ENCODE data around the gene FRMD1.

Gene FRMD1

GRCh38 chr6:168043193-168043847 is 35.7 kb downstream of the FRMD1 start:
- no peak for DNase-seq (ENCODE audit: low read depth)

- DNase-seq (ENCODE audit: low read depth) = no peak
These were observed 36.4 kb downstream of the FRMD1 start for GRCh38 chr6:168042426-168043192.

- no peak for DNase-seq (ENCODE audit: low read depth)
These were observed 37.1 kb downstream of the FRMD1 start for GRCh38 chr6:168041928-168042327.

GRCh38 chr6:168040856-168041496 is 38.0 kb downstream of the FRMD1 start:
- no peak for DNase-seq (ENCODE audit: low read depth)

GRCh38 chr6:168039849-168040248 is 39.2 kb downstream of the FRMD1 start:
- no peak for DNase-seq (ENCODE audit: low read depth)

GRCh38 chr6:168039301-168039700 is 39.7 kb downstream of the FRMD1 start:
- no peak for DNase-seq (ENCODE audit: low read depth)

- no peak for DNase-seq (ENCODE audit: low read depth)
These were observed 40.4 kb downstream of the FRMD1 start for GRCh38 chr6:168038576-168039140.

- no peak for DNase-seq (ENCODE audit: low read depth)
These were observed 41.2 kb downstream of the FRMD1 start for GRCh38 chr6:168037856-168038255.

GRCh38 chr6:168037242-168037641 is 41.8 kb downstream of the FRMD1 start:
- DNase-seq (ENCODE audit: low read depth) = no peak

- no peak for DNase-seq (ENCODE audit: low read depth)
These were observed 43.1 kb downstream of the FRMD1 start for GRCh38 chr6:168035661-168036545.

GRCh38 chr6:168035098-168035660 is 43.8 kb downstream of the FRMD1 start:
- no peak for DNase-seq (ENCODE audit: low read depth)

GRCh38 chr6:168034537-168034936 is 44.5 kb downstream of the FRMD1 start:
- DNase-seq (ENCODE audit: low read depth) = no peak

- DNase-seq (ENCODE audit: low read depth) = no peak
These were observed 45.2 kb downstream of the FRMD1 start for GRCh38 chr6:168033791-168034190.

GRCh38 chr6:168032005-168032760 is 46.8 kb downstream of the FRMD1 start:
- DNase-seq (ENCODE audit: low read depth) = no peak

GRCh38 chr6:168031411-168031971 is 47.5 kb downstream of the FRMD1 start:
- DNase-seq (ENCODE audit: low read depth) = no peak

GRCh38 chr6:168030908-168031307 is 48.1 kb downstream of the FRMD1 start:
- no peak for DNase-seq (ENCODE audit: low read depth)

GRCh38 chr6:168030218-168030746 is 48.7 kb downstream of the FRMD1 start:
- DNase-seq (ENCODE audit: low read depth) = no peak

- no peak for DNase-seq (ENCODE audit: low read depth)
These were observed 49.4 kb downstream of the FRMD1 start for GRCh38 chr6:168029459-168030217.

- DNase-seq (ENCODE audit: low read depth) = no peak
These were observed 50.8 kb downstream of the FRMD1 start for GRCh38 chr6:168028181-168028580.

Measured in T follicular helper cell (primary cell).